Thoracic aorta (tissue), 2 donors: ENCODE results near the gene FAM170B. TPM values are rescaled to one million over a fixed set of nuclear protein-coding genes. Genes with fewer than 3 reads are reported as not detected.

Source experiments
- ATAC-seq: fragments of 150-250 bp; one replicate; pipeline ENCODE4 v1.8.0; 2017; ENCODE audit warnings: low read depth; ENCODE audit not compliant: insufficient number of reproducible peaks, low FRiP score
- DNase-seq: peaks from one replicate; pipeline ENCODE4 v3.0.0-alpha.2; 2020; ENCODE audit warnings: low spot score
- H3K27ac ChIP-seq, 2 donors: fragments of 200-600 bp; sonication (generic); 1 replicate in 1 of 2; 2 replicates in 1 of 2; pipeline ENCODE4 v1.5.1; 2016; ENCODE audit warnings: mild to moderate bottlenecking in 2 of 2, moderate library complexity in 2 of 2
- H3K27me3 ChIP-seq: fragments of 200-600 bp; sonication (generic); replicated peaks from 2 replicates; pipeline ENCODE4 v1.6.0; 2016; ENCODE audit warnings: mild to moderate bottlenecking; ENCODE audit not compliant: insufficient read depth
- H3K36me3 ChIP-seq: fragments of 200-600 bp; sonication (generic); one replicate; pipeline ENCODE4 v1.5.1; 2016
- H3K4me1 ChIP-seq, 2 donors: fragments of 200-600 bp; sonication (generic); 1 replicate in 1 of 2; 2 replicates in 1 of 2; pipeline versions ENCODE4 v1.5.1 to v1.6.0; 2016; ENCODE audit warnings: low read depth in 2 of 2, mild to moderate bottlenecking in 1 of 2; ENCODE audit not compliant: control insufficient read depth in 1 of 2
- H3K4me3 ChIP-seq: fragments of 200-600 bp; sonication (generic); 2 replicates; pipeline ENCODE4 v1.5.1; 2016; ENCODE audit warnings: mild to moderate bottlenecking
- H3K9me3 ChIP-seq: fragments of 200-600 bp; sonication (generic); 2 replicates; pipeline ENCODE4 v1.5.1; 2016
- CTCF ChIP-seq: fragments of 200-600 bp; sonication (generic); IDR thresholded peaks from one replicate; pipeline ENCODE4 v1.5.1; 2019; ENCODE audit warnings: antibody characterized with exemption
- total RNA-seq, 2 donors: library from RNA; depleted of rRNA; stranded (reverse); fragments of >200 nt; gene quantifications; one replicate each; pipeline versions ENCODE4 v1.1.0 to v1.2.3, GENCODE V29; 2016

The FAM170B gene
- total RNA-seq, 2 donors from 2014 or later = not detected

GRCh38 chr10:49171326-49172060 is 37.7 kb upstream of the FAM170B start:
- no peaks in the 10 kb centered on the region for H3K4me1 ChIP-seq
- no peak for TF ChIP-seq CTCF
- H3K4me3 ChIP-seq = no peak overlapping the region
- ATAC-seq (no peak), DNase-seq (no peak)
- H3K9me3 ChIP-seq = no peaks in the 10 kb centered on the region
- H3K27ac ChIP-seq = no peak overlapping the region
- no peaks in the 10 kb centered on the region for H3K27me3 ChIP-seq
- no peaks in the 10 kb centered on the region for H3K36me3 ChIP-seq

- H3K27me3 ChIP-seq = no peaks in the 10 kb centered on the region
- DNase-seq (no peak), ATAC-seq (no peak)
- no peaks in the 10 kb centered on the region for H3K9me3 ChIP-seq
- TF ChIP-seq CTCF = no peak
- H3K27ac ChIP-seq = no peak overlapping the region
- H3K36me3 ChIP-seq = no peaks in the 10 kb centered on the region
- H3K4me3 ChIP-seq = no peak overlapping the region
- no peaks in the 10 kb centered on the region for H3K4me1 ChIP-seq
These were observed 37.0 kb upstream of the FAM170B start for GRCh38 chr10:49170632-49171325.

- Histone ChIP-seq H3K4me1 (no peaks in the 10 kb centered on the region), H3K9me3 (no peaks in the 10 kb centered on the region), H3K27ac (no peak overlapping the region), H3K36me3 (no peaks in the 10 kb centered on the region), H3K4me3 (no peak overlapping the region), H3K27me3 (no peaks in the 10 kb centered on the region)
- no peak for TF ChIP-seq CTCF
- DNase-seq (no peak), ATAC-seq (no peak)
These were observed 36.0 kb upstream of the FAM170B start for GRCh38 chr10:49169776-49170175.

- DNase-seq (no peak), ATAC-seq (no peak)
- Histone ChIP-seq H3K27ac (no peak overlapping the region), H3K36me3 (no peaks in the 10 kb centered on the region), H3K4me1 (no peaks in the 10 kb centered on the region), H3K9me3 (no peaks in the 10 kb centered on the region), H3K27me3 (no peaks in the 10 kb centered on the region), H3K4me3 (no peak overlapping the region)
- no peak for TF ChIP-seq CTCF
These were observed 35.1 kb upstream of the FAM170B start for GRCh38 chr10:49168831-49169500.

GRCh38 chr10:49168171-49168540 is 34.3 kb upstream of the FAM170B start:
- DNase-seq = no peak
- Histone ChIP-seq H3K36me3 (no peaks in the 10 kb centered on the region), H3K4me3 (no peak overlapping the region), H3K27me3 (no peaks in the 10 kb centered on the region), H3K27ac (no peak overlapping the region), H3K9me3 (no peaks in the 10 kb centered on the region), H3K4me1 (no peaks in the 10 kb centered on the region)
- ATAC-seq = no peak
- no peak for TF ChIP-seq CTCF
